Ovary (tissue), 3 donors: Measurements from ENCODE around the gene FBXL15.

Experiments
- CTCF ChIP-seq, 3 donors: fragments of 450-650 bp in 2 of 3; fragments of 200-600 bp in 1 of 3; IDR thresholded peaks; one replicate each; pipeline versions ENCODE4 v1.5.1 to v1.8.0; 2016 to 2022; ENCODE audit warnings: antibody characterized with exemption in 3 of 3, mild to moderate bottlenecking in 1 of 3
- POLR2A ChIP-seq: fragments of 450-650 bp; IDR thresholded peaks from one replicate; pipeline ENCODE4 v1.6.1; 2017; ENCODE audit warnings: antibody characterized with exemption, mild to moderate bottlenecking, moderate library complexity
- donor health status: DM: no; HTN: no; CAD: no.

- TF ChIP-seq CTCF (IDR thresholded peaks at IDR 0.05): no peak
- TF ChIP-seq POLR2A: no peak
Observed at GRCh38 chr10:102413053-102413705, 7.5 kb upstream of the FBXL15 start.
